HepG2 (cell line): ENCODE data around the gene TBC1D24. TPM values are rescaled to one million over a fixed set of nuclear protein-coding genes. Genes with fewer than 3 reads are reported as not detected.

Experiments used
- ATF3 ChIP-seq: sonication (generic); formaldehyde crosslinking; IDR thresholded peaks from 2 replicates; pipeline ENCODE4 v1.4.0; 2020; ENCODE audit warnings: missing genetic modification reagents
- GTF2F1 ChIP-seq: fragments of 150-350 bp; IDR thresholded peaks from 2 replicates; pipeline ENCODE4 v1.6.1; 2014; ENCODE audit warnings: low read length
- KLF13 ChIP-seq: sonication (generic); formaldehyde crosslinking; IDR thresholded peaks from 2 replicates; pipeline ENCODE4 v1.4.0; 2020; ENCODE audit warnings: mild to moderate bottlenecking, missing genetic modification reagents
- MAFG ChIP-seq: sonication (generic); formaldehyde crosslinking; IDR thresholded peaks from 2 replicates; pipeline ENCODE4 v1.5.1; 2020; ENCODE audit warnings: mild to moderate bottlenecking, missing genetic modification reagents
- MTF1 ChIP-seq: sonication (generic); formaldehyde crosslinking; IDR thresholded peaks from 2 replicates; pipeline ENCODE4 v1.5.0; 2020; ENCODE audit warnings: missing genetic modification reagents
- RCOR2 ChIP-seq: IDR thresholded peaks from 2 replicates; pipeline ENCODE4 v1.6.1; 2016; ENCODE audit warnings: missing biosample characterization, missing genetic modification reagents
- REPIN1 ChIP-seq: sonication (generic); formaldehyde crosslinking; IDR thresholded peaks from 2 replicates; pipeline ENCODE4 v1.8.0; 2022; ENCODE audit warnings: missing genetic modification reagents, low read depth, mild to moderate bottlenecking, borderline replicate concordance
- RNF2 ChIP-seq: fragments of 450-650 bp; conservative IDR thresholded peaks from 2 replicates; pipeline ENCODE4 v1.6.1; 2016; ENCODE audit warnings: low read depth
- RXRA ChIP-seq: sonication (generic); formaldehyde crosslinking; IDR thresholded peaks from 2 replicates; pipeline ENCODE4 v1.5.1; 2020; ENCODE audit warnings: missing genetic modification reagents
- TRAFD1 ChIP-seq: sonication (generic); formaldehyde crosslinking; IDR thresholded peaks from 2 replicates; pipeline ENCODE4 v1.5.1; 2020; ENCODE audit warnings: missing genetic modification reagents, mild to moderate bottlenecking, borderline replicate concordance
- ZC3H4 ChIP-seq: sonication (generic); formaldehyde crosslinking; IDR thresholded peaks from 2 replicates; pipeline ENCODE4 v1.4.0; 2020; ENCODE audit warnings: missing genetic modification reagents, borderline replicate concordance
- ZFP36L1 ChIP-seq: sonication (generic); formaldehyde crosslinking; IDR thresholded peaks from 2 replicates; pipeline ENCODE4 v1.8.0; 2022; ENCODE audit warnings: mild to moderate bottlenecking, missing genetic modification reagents, moderate library complexity
- ZMYM2 ChIP-seq: sonication (generic); formaldehyde crosslinking; IDR thresholded peaks from 2 replicates; pipeline ENCODE4 v1.8.0; 2022; ENCODE audit warnings: mild to moderate bottlenecking, missing genetic modification reagents
- ZNF256 ChIP-seq: sonication (generic); formaldehyde crosslinking; conservative IDR thresholded peaks from 2 replicates; pipeline ENCODE4 v1.4.0; 2020; ENCODE audit warnings: missing genetic modification reagents
- ZNF292 ChIP-seq: sonication (generic); formaldehyde crosslinking; IDR thresholded peaks from 2 replicates; pipeline ENCODE4 v1.8.1; 2022; ENCODE audit warnings: mild to moderate bottlenecking, low read depth, missing genetic modification reagents, borderline replicate concordance
- ZNF33A ChIP-seq: sonication (generic); formaldehyde crosslinking; IDR thresholded peaks from 2 replicates; pipeline ENCODE4 v1.5.1; 2020; ENCODE audit warnings: missing genetic modification reagents, mild to moderate bottlenecking, moderate library complexity, borderline replicate concordance
- ZNF496 ChIP-seq: sonication (generic); formaldehyde crosslinking; IDR thresholded peaks from 2 replicates; pipeline ENCODE4 v1.8.1; 2023; ENCODE audit warnings: mild to moderate bottlenecking, moderate library complexity, missing genetic modification reagents; ENCODE audit not compliant: insufficient replicate concordance
- ZNF549 ChIP-seq: sonication (generic); formaldehyde crosslinking; IDR thresholded peaks from 2 replicates; pipeline ENCODE4 v1.5.0; 2020; ENCODE audit warnings: missing genetic modification reagents
- ZNF644 ChIP-seq: IDR thresholded peaks from 2 replicates; pipeline ENCODE4 v1.6.1; 2016; ENCODE audit warnings: low read depth
- ZNF660 ChIP-seq: sonication (generic); formaldehyde crosslinking; IDR thresholded peaks from 2 replicates; pipeline ENCODE4 v1.5.1; 2020; ENCODE audit warnings: mild to moderate bottlenecking, low read depth, missing genetic modification reagents, borderline replicate concordance
- ZNF878 ChIP-seq: sonication (generic); formaldehyde crosslinking; IDR thresholded peaks from 2 replicates; pipeline ENCODE4 v1.8.1; 2023; ENCODE audit warnings: mild to moderate bottlenecking, missing genetic modification reagents, moderate library complexity
- ZNF879 ChIP-seq: sonication (generic); formaldehyde crosslinking; IDR thresholded peaks from 2 replicates; pipeline ENCODE4 v1.8.1; 2023; ENCODE audit warnings: missing genetic modification reagents
- ZSCAN9 ChIP-seq: IDR thresholded peaks from 2 replicates; pipeline ENCODE4 v1.6.1; 2016; ENCODE audit warnings: borderline replicate concordance
- polyA plus RNA-seq, 8 experiments: library from polyadenylated mRNA; depleted of rRNA in 3 of 8; stranded (reverse) in 7 of 8; unstranded in 1 of 8; fragments of >200 nt; fragmentation: Illumina TruSeq in 4 of 8; extraction: Trizol in 4 of 8; gene quantifications; 2 replicates each; pipeline versions ENCODE4 v1.2.1 to v1.2.3, GENCODE V29; 2011 to 2016; ENCODE audit warnings: low read depth in 4 of 8, missing spikeins in 1 of 8, mixed read lengths in 1 of 8; ENCODE audit not compliant: insufficient read depth in 1 of 8
- total RNA-seq, 5 experiments: library from RNA; depleted of rRNA; stranded (reverse); fragments of >200 nt; fragmentation: Illumina TruSeq; extraction: Trizol; gene quantifications; 2 replicates each; pipeline ENCODE4 v1.2.3, GENCODE V29; 2016; ENCODE audit warnings: low read depth in 1 of 5
- TF ChIP-seq, protein P1 (sequence below): IDR thresholded peaks from 2 replicates; pipeline ENCODE4 v1.6.1; 2016
- TF ChIP-seq, protein P2 (sequence below): sonication (generic); formaldehyde crosslinking; IDR thresholded peaks from 2 replicates; pipeline ENCODE4 v1.5.0; 2020; ENCODE audit warnings: missing genetic modification reagents, mild to moderate bottlenecking, borderline replicate concordance
- TF ChIP-seq, protein P3 (sequence below): sonication (generic); formaldehyde crosslinking; IDR thresholded peaks from 2 replicates; pipeline ENCODE4 v1.5.0; 2020; ENCODE audit warnings: mild to moderate bottlenecking, missing genetic modification reagents

TBC1D24 gene
- total and polyA plus RNA-seq, 2 of the 13 experiments (the other 11 are each of a cell fraction or from before 2014, with no cell fraction given): 7.7 to 13.7 TPM

- TF ChIP-seq, protein P1, sequence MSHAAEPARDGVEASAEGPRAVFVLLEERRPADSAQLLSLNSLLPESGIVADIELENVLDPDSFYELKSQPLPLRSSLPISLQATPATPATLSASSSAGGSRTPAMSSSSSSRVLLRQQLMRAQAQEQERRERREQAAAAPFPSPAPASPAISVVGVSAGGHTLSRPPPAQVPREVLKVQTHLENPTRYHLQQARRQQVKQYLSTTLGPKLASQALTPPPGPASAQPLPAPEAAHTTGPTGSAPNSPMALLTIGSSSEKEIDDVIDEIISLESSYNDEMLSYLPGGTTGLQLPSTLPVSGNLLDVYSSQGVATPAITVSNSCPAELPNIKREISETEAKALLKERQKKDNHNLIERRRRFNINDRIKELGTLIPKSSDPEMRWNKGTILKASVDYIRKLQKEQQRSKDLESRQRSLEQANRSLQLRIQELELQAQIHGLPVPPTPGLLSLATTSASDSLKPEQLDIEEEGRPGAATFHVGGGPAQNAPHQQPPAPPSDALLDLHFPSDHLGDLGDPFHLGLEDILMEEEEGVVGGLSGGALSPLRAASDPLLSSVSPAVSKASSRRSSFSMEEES: no peak
- no peak for TF ChIP-seq RCOR2 (CRISPR knock-in tag)
- no peak for TF ChIP-seq ZNF879 (CRISPR knock-in tag)
- TF ChIP-seq ZNF878 (CRISPR knock-in tag): no peak
- TF ChIP-seq ZNF660 (CRISPR knock-in tag): no peak
- TF ChIP-seq KLF13 (CRISPR knock-in tag): 0 out of 2 replicates have a peak, but pooled peaks have one; percentile 78
- no peak for TF ChIP-seq ZNF33A (CRISPR knock-in tag)
- no peak for TF ChIP-seq ZNF256
- no peak for TF ChIP-seq MTF1
- no peak for TF ChIP-seq RXRA (CRISPR knock-in tag)
- no peak for TF ChIP-seq ZFP36L1 (CRISPR knock-in tag)
- no peak for TF ChIP-seq ZMYM2 (CRISPR knock-in tag)
- no peak for TF ChIP-seq ZNF549 (CRISPR knock-in tag)
- TF ChIP-seq GTF2F1: no peak
- TF ChIP-seq, protein P2, sequence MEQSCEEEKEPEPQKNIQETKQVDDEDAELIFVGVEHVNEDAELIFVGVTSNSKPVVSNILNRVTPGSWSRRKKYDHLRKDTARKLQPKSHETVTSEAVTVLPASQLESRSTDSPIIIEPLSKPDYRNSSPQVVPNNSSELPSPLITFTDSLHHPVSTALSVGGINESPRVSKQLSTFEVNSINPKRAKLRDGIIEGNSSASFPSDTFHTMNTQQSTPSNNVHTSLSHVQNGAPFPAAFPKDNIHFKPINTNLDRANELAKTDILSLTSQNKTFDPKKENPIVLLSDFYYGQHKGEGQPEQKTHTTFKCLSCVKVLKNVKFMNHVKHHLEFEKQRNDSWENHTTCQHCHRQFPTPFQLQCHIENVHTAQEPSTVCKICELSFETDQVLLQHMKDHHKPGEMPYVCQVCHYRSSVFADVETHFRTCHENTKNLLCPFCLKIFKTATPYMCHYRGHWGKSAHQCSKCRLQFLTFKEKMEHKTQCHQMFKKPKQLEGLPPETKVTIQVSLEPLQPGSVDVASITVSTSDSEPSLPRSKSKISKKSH (CRISPR knock-in tag): peak; percentile 83; the same call in 1 of the 2 replicates
- no peak; the same call in 1 of the 2 replicates for TF ChIP-seq ATF3 (CRISPR knock-in tag)
- TF ChIP-seq RNF2: no peak; the same call in 1 of the 2 replicates
- TF ChIP-seq, protein P3, sequence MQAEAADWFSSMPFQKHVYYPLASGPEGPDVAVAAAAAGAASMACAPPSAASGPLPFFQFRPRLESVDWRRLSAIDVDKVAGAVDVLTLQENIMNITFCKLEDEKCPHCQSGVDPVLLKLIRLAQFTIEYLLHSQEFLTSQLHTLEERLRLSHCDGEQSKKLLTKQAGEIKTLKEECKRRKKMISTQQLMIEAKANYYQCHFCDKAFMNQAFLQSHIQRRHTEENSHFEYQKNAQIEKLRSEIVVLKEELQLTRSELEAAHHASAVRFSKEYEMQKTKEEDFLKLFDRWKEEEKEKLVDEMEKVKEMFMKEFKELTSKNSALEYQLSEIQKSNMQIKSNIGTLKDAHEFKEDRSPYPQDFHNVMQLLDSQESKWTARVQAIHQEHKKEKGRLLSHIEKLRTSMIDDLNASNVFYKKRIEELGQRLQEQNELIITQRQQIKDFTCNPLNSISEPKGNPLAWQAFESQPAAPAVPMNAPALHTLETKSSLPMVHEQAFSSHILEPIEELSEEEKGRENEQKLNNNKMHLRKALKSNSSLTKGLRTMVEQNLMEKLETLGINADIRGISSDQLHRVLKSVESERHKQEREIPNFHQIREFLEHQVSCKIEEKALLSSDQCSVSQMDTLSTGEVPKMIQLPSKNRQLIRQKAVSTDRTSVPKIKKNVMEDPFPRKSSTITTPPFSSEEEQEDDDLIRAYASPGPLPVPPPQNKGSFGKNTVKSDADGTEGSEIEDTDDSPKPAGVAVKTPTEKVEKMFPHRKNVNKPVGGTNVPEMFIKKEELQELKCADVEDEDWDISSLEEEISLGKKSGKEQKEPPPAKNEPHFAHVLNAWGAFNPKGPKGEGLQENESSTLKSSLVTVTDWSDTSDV: peak; percentile 75; the same call in 1 of the 2 replicates
- no peak for TF ChIP-seq MAFG
- TF ChIP-seq ZC3H4: no peak
- no peak for TF ChIP-seq ZSCAN9
- no peak for TF ChIP-seq ZNF292
- no peak for TF ChIP-seq TRAFD1 (CRISPR knock-in tag)
- no peak for TF ChIP-seq ZNF496 (CRISPR knock-in tag)
- TF ChIP-seq ZNF644 (CRISPR knock-in tag): no peak
- 0 out of 2 replicates have a peak, but pooled peaks have one; percentile 36 for TF ChIP-seq REPIN1
These were observed 46.2 kb upstream of the TBC1D24 start (continued) for GRCh38 chr16:2428784-2429033.
